Measurements from ENCODE around the gene SCUBE1. TPM values are rescaled to one million over a fixed set of nuclear protein-coding genes. Genes with fewer than 3 reads are reported as not detected.
A peak's percentile ranks its signal among the peaks of the same experiment; 100 is the strongest.

SCUBE1 gene
- total RNA-seq, 1 donor from 2014 or later = 0.14 TPM

- no peak for TF ChIP-seq CTCF (IDR thresholded peaks at IDR 0.05; ENCODE audit: borderline replicate concordance)
- H3K27ac ChIP-seq (replicated peaks) = no peak overlapping the region
- no peaks in the 10 kb centered on the region for H3K27me3 ChIP-seq (ENCODE audit: low read depth)
- H3K4me3 ChIP-seq = no peak overlapping the region
- peaks cover 23% of the 10 kb centered on the region for H3K4me1 ChIP-seq
- intact Hi-C loops (cut with micrococcal nuclease) = no loop called here
- DNase-seq = peak; percentile 13
- H3K9me3 ChIP-seq (replicated peaks) = no peaks in the 10 kb centered on the region
- H3K36me3 ChIP-seq = peaks cover 42% of the 10 kb centered on the region
Measured at GRCh38 chr22:43167001-43167589, 176.1 kb downstream of the SCUBE1 start.

DNA sequence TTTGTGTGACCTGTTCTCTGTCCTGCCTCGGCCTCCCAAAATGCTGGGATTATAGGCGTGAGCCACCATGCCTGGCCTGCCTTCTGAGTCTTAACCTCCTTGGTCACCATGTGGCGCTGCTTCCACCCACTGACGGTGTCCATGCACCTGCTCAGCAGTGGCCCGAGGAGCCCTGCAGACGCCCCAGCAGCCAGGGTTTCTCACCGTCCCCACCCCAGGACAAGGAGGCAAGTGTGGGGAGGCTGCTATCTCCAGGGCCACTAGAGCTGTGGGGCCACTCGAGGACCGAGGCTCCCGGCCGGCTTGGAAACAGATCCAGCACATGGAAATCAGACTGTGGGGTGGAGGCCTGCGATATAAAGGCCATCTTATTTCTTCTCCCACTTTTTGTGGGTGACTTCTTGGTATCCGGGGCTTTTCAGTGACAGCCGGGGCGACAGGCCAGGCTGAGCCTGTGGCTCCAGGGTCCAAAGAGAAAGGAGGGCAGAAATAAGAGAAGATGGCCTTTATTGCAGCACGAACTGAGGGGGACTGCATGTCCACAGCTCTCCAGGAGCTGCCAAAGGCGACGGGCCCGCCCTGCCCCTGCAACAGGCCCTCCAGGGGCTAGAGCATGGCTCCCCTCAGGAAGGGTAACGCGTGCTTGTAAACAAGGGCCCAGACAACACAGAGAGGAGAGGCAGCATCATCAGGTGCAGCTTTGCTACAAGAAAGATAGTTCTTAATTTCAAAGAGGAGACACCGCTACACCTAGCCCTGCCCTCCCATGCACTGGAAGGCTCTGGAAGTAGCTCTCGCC is 176.8 kb downstream of the SCUBE1 start:
- Histone ChIP-seq H3K4me1 (peaks cover 23% of the 10 kb centered on the region), H3K4me3 (no peak overlapping the region), H3K27me3 (ENCODE audit: low read depth) (no peaks in the 10 kb centered on the region), H3K9me3 (replicated peaks) (no peaks in the 10 kb centered on the region), H3K36me3 (peaks cover 34% of the 10 kb centered on the region), H3K27ac (replicated peaks) (no peak overlapping the region)
- intact Hi-C loops (cut with micrococcal nuclease) = no loop called here
- peak; percentile 10 for DNase-seq
- TF ChIP-seq CTCF (IDR thresholded peaks at IDR 0.05; ENCODE audit: borderline replicate concordance) = no peak

GRCh38 chr22:43164636-43165035 is 178.5 kb downstream of the SCUBE1 start:
- H3K4me3 ChIP-seq = no peak overlapping the region
- H3K4me1 ChIP-seq = peaks cover 32% of the 10 kb centered on the region
- TF ChIP-seq CTCF (IDR thresholded peaks at IDR 0.05; ENCODE audit: borderline replicate concordance) = no peak
- no peak for DNase-seq
- no peak overlapping the region for H3K27ac ChIP-seq (replicated peaks)
- H3K36me3 ChIP-seq = peaks cover 26% of the 10 kb centered on the region
- H3K27me3 ChIP-seq (ENCODE audit: low read depth) = no peaks in the 10 kb centered on the region
- H3K9me3 ChIP-seq (replicated peaks) = no peaks in the 10 kb centered on the region
- intact Hi-C loops (cut with micrococcal nuclease) = no loop called here

DNA sequence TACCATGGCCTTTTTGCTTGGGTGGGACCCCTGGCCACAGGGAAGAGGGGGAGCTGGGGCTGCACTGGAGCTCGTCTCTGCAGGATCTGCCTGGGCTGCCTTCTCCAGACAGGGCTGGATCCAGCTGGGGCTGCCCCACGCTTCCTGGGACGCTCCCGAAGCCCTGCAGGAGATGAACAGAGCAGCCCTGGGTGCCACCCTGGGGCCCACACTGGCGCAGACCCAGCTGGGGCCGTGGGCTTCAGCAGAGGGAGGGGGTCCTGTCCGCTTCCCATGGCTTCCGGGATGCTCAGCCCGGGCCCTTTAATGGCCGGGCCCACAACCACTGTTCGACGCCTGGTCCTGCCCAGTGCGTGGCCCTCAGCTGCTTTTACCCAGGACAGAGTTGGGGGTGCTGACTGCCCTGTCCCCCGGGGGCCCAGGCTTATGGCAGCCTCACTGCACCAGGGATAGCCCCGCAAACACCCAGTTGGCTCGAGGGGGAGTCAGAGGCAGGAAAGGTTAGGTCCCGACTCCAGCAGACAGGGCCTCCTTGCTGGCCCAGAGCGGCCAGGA is 179.9 kb downstream of the SCUBE1 start:
- no peak overlapping the region for H3K4me3 ChIP-seq
- H3K4me1 ChIP-seq = peaks cover 45% of the 10 kb centered on the region
- intact Hi-C loops (cut with micrococcal nuclease) = no loop called here
- no peak for TF ChIP-seq CTCF (IDR thresholded peaks at IDR 0.05; ENCODE audit: borderline replicate concordance)
- H3K36me3 ChIP-seq = peaks cover 19% of the 10 kb centered on the region
- H3K27ac ChIP-seq (replicated peaks) = no peak overlapping the region
- H3K9me3 ChIP-seq (replicated peaks) = no peaks in the 10 kb centered on the region
- no peak for DNase-seq
- H3K27me3 ChIP-seq (ENCODE audit: low read depth) = no peaks in the 10 kb centered on the region

- no peak overlapping the region for H3K4me3 ChIP-seq
- no peaks in the 10 kb centered on the region for H3K27me3 ChIP-seq (ENCODE audit: low read depth)
- no peak overlapping the region for H3K27ac ChIP-seq (replicated peaks)
- no peak for DNase-seq
- peaks cover 13% of the 10 kb centered on the region for H3K36me3 ChIP-seq
- H3K4me1 ChIP-seq = peaks cover 52% of the 10 kb centered on the region
- TF ChIP-seq CTCF (IDR thresholded peaks at IDR 0.05; ENCODE audit: borderline replicate concordance) = no peak
- intact Hi-C loops (cut with micrococcal nuclease) = no loop called here
- H3K9me3 ChIP-seq (replicated peaks) = no peaks in the 10 kb centered on the region
Measured at GRCh38 chr22:43162412-43163150, 180.6 kb downstream of the SCUBE1 start.
